ENCODE measurements around the gene TJP3.
A peak's percentile ranks its signal among the peaks of the same experiment; 100 is the strongest.

Gene TJP3

GRCh38 chr19:3690551-3691371 is 17.4 kb upstream of the TJP3 start:
- no peak for DNase-seq

DNA sequence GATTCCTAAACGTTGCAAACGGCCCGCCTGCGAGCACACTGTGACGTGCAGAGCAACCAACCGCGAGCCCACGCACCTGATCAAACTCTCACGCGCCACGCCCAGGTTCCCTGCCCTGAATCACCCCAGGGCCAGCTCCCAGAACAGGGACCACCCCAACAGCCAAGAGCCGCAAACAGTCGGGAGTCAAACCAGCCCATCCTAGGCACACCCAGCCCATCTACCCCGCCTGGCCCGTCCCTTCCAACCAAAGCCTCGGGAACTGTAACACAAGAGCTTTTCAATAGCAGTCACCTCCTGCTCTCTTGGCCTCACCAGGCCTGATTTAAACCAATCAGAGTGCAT is 16.8 kb upstream of the TJP3 start:
- DNase-seq: no peak

- DNase-seq: no peak
Observed at GRCh38 chr19:3691726-3692125, 16.5 kb upstream of the TJP3 start.

- DNase-seq: peak in 2 of 5 donors; percentile 37 to 47
Observed at GRCh38 chr19:3692141-3693024, 15.8 kb upstream of the TJP3 start.

- no peak for DNase-seq
Observed at GRCh38 chr19:3693025-3693925, 14.9 kb upstream of the TJP3 start.

DNA sequence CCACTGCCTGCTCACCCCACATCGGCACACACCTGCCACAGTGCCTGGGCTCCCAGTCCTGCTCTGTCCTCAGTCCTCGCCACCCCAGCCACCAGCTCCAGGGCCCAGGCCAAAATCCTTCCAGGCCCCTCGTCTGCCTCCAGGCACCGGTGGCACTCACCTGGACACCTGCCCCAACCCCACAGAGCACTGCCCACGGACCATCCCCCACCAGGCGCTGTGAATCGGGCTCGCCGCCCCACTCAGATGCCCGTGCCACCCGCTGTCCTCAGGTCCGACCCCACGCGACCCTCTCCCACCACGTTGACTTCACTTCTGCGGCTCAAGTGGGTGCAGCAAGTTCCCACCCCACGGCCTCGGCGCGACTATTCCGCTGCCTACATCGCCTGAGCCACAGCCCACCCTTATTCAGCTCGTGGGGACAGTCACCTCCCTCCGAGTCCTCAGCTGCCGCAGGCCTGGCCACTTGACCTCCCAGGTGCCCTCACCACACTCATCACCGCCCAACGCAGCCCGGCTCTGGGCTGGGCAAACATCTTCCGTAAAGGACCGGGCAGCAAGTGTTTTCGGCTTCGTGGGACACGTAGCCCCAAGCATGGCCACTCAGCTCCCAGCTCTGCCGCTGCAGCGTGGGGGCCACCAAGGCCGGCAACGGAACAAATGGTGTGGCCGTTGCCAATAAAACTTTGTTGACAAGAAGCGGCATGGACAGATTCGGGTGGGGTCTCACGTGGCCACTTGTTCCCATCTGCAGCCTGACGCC is 13.6 kb upstream of the TJP3 start:
- no peak for DNase-seq

- no peak for DNase-seq
Observed at GRCh38 chr19:3695124-3695733, 13.0 kb upstream of the TJP3 start.

DNA sequence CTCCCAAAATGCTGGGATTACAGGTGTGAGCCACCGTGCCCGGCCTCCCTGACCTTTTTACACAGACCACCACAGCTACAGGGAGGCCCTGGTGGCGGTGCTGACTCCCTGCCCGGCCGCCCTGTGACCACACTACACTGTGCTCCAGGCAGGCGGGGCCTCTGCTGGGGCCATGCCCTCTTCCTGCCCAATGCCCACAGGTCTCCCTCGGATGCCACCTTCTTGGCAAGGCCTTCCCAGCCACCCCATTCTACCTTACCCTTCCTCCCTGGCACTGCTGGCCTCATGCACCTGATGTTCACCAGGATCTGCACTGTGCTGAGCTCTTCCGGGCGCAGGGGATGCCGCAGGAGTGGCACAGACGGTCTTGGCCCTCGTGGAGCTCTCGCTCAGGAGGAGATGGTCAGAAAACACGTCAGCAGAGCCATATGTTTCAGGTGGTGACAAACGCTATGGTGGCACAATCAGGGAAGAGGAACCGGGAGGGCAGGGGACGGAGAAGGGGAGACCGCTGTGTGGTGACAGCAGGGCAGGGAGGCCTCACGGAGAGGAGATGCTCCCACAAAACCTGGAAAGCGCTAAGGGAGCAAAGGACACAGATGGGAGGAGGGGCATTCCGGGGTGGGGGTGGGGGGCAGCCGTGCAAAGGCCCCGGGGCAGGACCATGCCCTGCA is 12.1 kb upstream of the TJP3 start:
- DNase-seq: no peak

GRCh38 chr19:3696660-3696995 is 11.6 kb upstream of the TJP3 start:
- DNase-seq: no peak

DNA sequence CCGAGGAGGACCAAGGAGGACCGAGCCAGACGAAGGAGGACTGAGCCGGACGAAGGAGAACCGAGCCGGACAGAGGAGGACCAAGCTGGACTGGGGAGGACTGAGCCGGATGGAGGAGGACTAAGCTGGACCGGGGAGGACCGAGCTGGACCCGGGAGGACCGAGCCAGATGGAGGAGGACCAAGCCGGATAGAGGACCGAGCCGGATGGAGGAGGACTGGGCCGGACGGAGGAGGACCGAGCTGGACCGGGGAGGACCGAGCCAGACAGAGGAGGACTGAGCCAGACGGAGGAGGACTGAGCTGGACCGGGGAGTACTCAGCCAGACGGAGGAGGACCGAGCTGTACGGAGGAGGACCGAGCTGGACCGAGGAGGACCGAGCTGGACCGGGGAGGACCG is 11.1 kb upstream of the TJP3 start:
- no peak for DNase-seq

GRCh38 chr19:3697671-3698385 is 10.4 kb upstream of the TJP3 start:
- DNase-seq: no peak

DNA sequence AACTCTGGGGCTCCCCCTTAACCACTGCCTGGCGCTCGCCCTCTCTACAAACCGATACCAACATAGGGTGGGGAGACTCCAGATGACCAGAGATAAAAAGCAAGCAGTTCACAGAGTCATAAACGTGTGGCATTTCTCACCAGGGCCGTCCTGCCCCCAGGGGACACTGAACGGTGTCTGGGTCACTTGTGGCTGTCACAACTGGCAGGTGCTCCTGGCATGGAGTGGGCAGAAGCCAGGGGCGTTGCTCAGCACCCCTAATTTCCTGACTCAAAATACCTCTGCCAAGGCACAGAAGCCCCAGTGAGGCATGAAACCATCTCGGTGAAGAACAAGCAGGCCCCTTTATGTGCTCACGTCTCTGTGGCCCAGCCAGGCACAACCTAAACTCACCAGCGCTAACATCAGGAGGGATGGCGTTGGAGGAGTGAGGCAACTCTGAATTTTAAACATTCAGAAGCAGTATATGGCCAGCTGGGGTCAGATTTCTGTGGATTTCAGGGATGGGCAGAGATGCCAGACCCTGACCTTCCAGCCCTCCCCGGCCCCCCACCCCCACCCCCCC is 9.7 kb upstream of the TJP3 start:
- DNase-seq: no peak

DNA sequence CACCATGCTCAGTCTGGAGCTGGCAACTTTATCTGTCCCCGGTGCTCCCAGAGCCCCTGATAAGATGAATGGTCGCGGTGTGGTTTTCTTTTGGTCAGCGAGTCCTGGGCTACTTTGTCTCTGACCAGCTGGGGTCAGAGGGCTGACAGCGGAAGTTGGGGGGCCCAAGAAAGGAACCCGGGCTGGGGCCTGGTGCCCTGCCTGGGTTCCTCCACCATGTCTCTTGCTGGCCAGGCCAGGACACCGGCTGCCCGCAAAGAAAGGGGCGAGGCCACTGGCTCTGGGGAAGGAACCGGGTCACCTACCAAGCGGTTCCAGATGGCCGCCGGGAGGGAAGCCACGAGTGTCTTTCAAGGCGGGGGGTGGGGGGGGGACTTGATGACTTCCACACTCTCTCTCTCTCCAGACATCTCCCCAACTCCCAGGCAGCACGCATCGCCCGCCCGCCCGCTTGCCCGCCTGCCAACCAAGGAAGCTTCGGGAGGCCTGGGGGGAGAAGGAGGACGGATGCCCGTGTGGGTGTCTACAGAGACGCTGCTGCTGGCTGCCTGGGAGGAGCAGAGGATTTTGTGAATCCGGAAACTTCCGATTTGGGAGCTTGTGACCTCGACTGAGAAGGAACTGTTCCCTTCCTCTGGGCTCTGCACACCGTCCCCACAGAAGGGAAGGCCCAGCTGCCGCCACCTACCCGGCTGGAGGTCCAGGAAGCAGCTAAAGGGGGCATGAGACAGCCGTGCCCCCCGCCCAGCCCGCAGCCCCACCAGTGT is 9.0 kb upstream of the TJP3 start:
- peak in 1 of 5 donors; percentile 23 for DNase-seq

- no peak for DNase-seq
Observed at GRCh38 chr19:3699741-3700241, 8.4 kb upstream of the TJP3 start.

DNA sequence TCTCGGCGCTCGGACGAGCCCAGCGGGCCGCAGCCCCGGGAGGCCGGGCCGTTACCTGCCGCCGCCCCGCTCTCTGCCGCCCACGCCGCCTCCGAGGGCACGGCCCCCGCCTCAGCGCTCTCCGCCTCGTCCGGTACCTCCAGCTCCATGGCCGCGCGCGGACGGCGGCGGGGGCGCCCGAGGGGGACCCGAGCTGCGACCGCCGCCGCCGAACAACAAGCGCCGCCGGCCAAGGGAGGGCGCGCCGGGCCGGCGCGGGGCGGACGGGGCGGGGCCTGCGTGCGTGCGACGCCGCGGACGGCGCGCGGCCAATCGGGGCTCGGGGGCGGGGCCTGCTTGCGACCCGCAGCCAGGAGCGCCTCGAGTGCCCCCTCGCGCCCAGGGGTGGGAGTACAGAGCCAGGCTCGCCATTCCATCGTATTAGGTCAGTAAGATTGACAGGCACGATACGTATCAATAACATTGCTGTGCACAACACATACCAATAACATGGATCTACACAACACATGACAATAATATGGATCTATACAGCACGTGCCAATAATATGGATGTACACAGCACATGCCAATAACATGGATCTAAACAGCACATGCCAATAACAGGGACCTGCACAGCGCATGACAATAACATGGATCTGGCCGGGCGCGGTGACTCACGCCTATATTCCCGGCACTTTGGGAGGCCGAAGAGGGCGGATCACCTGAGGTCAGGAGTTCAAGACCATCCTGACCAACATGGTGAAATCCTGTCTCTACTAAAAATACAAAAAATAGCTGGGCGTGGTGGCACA is 7.7 kb upstream of the TJP3 start, which contains the start of gene PIP5K1C:
TSS of gene PIP5K1C (minus strand) at position 227 of the 791 bp plus-strand sequence. CDS start at position 149, 78 bp downstream.
- DNase-seq: peak; percentile 84 to 93 (median 89)

GRCh38 chr19:3701200-3701599 is 7.0 kb upstream of the TJP3 start:
- DNase-seq: no peak

GRCh38 chr19:3707868-3708206 is 347 bp upstream of the TJP3 start:
- no peak for DNase-seq

- DNase-seq: no peak
Observed at GRCh38 chr19:3710265-3710812, 2.2 kb downstream of the TJP3 start.
